HG03066 (cell line): ENCODE results near the gene RASGRP2.

Source experiments
- ATAC-seq: cut with Tn5 transposase; IDR thresholded peaks from one replicate; pipeline ENCODE4 v1.9.1; 2021; ENCODE audit warnings: low read depth; ENCODE audit not compliant: unreplicated experiment

Gene RASGRP2

GRCh38 chr11:64757549-64758329, 13.8 kb upstream of the RASGRP2 start:
- no peak for ATAC-seq

- ATAC-seq, result no peak
Measured at GRCh38 chr11:64755681-64756361, 11.9 kb upstream of the RASGRP2 start.

GRCh38 chr11:64754919-64755662, 11.1 kb upstream of the RASGRP2 start:
- no peak for ATAC-seq

GRCh38 chr11:64754124-64754918, 10.4 kb upstream of the RASGRP2 start:
- ATAC-seq, result no peak

- ATAC-seq, result no peak
Measured at GRCh38 chr11:64753380-64754123, 9.6 kb upstream of the RASGRP2 start.

- no peak for ATAC-seq
Measured at GRCh38 chr11:64753019-64753379, 9.1 kb upstream of the RASGRP2 start.

GRCh38 chr11:64752175-64752970, 8.4 kb upstream of the RASGRP2 start:
- ATAC-seq, result no peak

GRCh38 chr11:64751580-64751979, 7.6 kb upstream of the RASGRP2 start:
- ATAC-seq, result no peak

- ATAC-seq, result no peak
Measured at GRCh38 chr11:64751136-64751535, 7.2 kb upstream of the RASGRP2 start.

GRCh38 chr11:64750361-64751054, 6.6 kb upstream of the RASGRP2 start:
- ATAC-seq, result no peak

- ATAC-seq, result no peak
Measured at GRCh38 chr11:64747961-64748665, 4.2 kb upstream of the RASGRP2 start.

- ATAC-seq, result no peak
Measured at GRCh38 chr11:64746486-64746885, 2.5 kb upstream of the RASGRP2 start.

GRCh38 chr11:64745521-64746328, 1.8 kb upstream of the RASGRP2 start:
- ATAC-seq, result no peak

- no peak for ATAC-seq
Measured at GRCh38 chr11:64745189-64745520, 1.2 kb upstream of the RASGRP2 start.

- no peak for ATAC-seq
Measured at GRCh38 chr11:64744544-64745188, 724 bp upstream of the RASGRP2 start.

- no peak for ATAC-seq
Measured at GRCh38 chr11:64742889-64743590, 902 bp downstream of the RASGRP2 start.
